GM21786 (cell line): ENCODE data around the gene MAP1B.

Experiments used
- ATAC-seq: cut with Tn5 transposase; IDR thresholded peaks from one replicate; pipeline ENCODE4 v1.9.1; 2021; ENCODE audit not compliant: unreplicated experiment

The MAP1B gene

GRCh38 chr5:72187388-72188075 is 80.3 kb downstream of the MAP1B start:
- no peak for ATAC-seq

GRCh38 chr5:72188166-72188565 is 80.9 kb downstream of the MAP1B start:
- ATAC-seq, result no peak

DNA sequence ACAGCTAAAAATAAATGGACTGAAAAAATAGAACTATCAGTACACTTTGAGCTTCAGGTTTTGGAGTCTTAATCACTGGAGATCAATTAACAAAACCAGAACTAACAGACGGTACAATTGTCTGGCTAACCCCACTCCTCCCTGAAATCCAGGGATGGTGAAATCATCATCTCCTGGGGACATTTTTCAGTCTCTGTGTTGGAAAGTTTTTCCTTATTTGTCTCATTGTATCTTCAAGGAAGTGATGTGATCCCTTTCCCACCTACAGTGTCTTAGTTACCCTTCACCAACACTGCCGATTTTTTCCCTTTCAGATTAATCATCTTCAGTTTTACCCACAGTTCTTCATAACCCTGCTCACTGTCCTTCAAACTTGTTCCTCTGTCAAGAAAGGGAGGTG is 81.9 kb downstream of the MAP1B start:
- no peak for ATAC-seq

GRCh38 chr5:72191404-72191803 is 84.1 kb downstream of the MAP1B start:
- ATAC-seq, result no peak

DNA sequence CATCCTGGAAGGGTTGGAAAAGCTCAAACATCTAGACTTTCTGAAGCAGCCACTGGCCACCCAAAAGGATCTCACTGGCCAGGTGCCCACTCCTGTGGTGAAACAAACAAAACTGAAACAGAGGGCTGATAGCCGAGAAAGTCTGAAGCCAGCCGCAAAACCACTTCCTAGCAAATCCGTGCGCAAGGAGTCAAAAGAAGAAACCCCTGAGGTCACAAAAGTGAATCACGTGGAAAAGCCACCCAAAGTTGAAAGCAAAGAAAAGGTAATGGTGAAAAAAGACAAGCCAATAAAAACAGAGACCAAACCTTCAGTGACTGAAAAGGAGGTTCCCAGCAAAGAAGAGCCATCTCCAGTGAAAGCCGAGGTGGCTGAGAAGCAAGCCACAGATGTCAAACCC is 87.6 kb downstream of the MAP1B start:
- ATAC-seq, result peak; percentile 92

GRCh38 chr5:72195581-72195980 is 88.3 kb downstream of the MAP1B start:
- no peak for ATAC-seq

DNA sequence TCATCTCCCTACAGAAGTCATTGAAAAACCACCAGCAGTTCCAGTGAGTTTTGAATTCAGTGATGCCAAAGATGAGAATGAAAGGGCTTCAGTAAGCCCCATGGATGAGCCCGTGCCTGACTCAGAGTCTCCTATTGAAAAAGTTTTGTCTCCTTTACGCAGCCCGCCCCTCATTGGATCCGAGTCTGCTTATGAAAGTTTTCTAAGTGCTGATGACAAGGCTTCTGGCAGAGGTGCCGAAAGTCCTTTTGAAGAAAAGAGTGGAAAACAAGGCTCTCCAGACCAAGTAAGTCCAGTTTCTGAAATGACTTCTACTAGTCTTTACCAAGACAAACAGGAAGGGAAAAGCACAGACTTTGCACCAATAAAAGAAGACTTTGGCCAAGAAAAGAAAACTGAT is 90.1 kb downstream of the MAP1B start:
- no peak for ATAC-seq

DNA sequence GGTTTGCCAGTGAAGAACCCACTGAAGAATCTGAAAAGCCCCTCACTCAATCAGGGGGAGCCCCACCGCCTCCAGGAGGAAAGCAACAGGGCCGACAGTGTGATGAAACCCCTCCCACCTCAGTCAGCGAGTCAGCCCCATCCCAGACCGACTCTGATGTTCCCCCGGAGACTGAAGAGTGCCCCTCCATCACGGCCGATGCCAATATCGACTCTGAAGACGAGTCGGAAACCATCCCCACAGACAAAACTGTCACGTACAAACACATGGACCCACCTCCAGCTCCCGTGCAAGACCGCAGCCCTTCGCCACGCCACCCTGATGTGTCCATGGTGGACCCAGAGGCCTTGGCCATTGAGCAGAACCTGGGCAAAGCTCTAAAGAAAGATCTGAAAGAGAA is 92.4 kb downstream of the MAP1B start:
- ATAC-seq, result no peak

- ATAC-seq, result no peak
Observed at GRCh38 chr5:72202331-72202825, 95.1 kb downstream of the MAP1B start.

DNA sequence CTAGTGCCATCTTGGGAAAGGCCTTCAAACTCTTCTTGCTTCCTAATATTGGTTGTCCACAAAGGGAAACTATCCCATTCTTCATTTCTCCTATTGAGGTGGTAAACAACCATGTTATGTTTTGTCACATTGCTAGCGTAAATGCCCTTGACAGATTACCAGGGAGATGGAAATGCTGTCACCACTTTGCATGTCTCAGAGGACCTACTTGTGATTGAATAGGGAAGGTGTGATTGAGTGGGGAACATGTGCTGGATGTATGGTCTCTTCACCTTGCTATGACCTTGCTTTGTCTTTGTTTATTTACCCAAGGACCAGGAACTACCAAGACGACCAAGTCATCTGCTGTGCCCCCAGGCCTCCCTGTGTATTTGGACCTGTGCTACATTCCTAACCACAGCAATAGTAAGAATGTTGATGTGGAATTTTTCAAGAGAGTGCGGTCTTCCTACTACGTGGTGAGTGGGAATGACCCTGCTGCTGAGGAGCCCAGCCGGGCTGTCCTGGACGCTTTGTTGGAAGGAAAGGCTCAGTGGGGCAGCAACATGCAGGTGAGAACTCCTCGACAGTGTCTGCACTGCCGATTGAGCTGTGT is 96.1 kb downstream of the MAP1B start:
- ATAC-seq, result no peak

- no peak for ATAC-seq
Observed at GRCh38 chr5:72204946-72205345, 97.7 kb downstream of the MAP1B start.

DNA sequence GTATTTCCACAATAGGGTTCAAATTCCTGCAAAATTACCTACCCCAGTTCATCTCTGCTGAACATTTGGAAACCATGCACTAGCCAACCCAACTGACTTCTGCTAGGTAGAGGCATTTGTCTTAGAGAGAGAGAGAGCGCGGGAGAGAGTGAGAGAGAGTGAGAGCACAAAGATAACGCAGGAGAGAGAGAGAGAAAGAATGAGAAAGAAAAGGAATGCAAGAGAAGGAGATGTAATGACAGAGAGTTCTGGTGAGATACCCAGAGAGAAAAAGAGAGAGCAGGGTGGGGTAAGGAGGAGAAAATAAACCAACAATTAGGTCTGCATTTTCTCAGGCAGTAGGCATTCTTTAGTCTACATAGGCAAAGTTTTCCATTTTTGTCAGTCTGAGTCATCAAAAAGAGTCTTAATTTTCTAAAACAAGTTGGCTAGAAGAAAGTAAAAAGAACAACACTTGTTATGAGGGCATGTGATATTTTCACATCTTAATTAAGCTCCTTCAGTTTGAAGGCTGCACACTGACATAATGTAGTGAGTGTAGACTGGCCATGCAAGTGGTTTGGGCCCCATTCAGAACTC is 98.2 kb downstream of the MAP1B start:
- ATAC-seq, result no peak

- no peak for ATAC-seq
Observed at GRCh38 chr5:72206160-72206559, 98.9 kb downstream of the MAP1B start.

DNA sequence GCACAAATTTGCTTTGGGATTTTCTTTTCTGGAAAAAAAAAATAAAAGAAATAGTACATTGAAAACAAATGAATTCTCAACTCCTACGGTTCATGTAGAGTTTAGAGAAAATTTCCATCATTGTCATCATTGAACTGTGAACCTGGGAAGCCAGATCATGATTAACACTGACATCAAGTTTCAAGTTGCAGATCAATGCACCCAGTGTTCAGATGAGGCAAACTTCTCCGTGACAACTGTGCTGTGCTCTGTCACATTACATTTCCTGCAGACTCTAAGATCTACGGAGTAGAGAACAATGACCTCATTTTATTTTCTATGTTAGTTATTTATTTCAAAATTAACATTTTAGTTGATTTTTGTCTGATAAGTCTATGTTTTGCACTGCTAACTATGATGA is 99.7 kb downstream of the MAP1B start:
- no peak for ATAC-seq

- no peak for ATAC-seq
Observed at GRCh38 chr5:72208324-72208926, 101.2 kb downstream of the MAP1B start.

DNA sequence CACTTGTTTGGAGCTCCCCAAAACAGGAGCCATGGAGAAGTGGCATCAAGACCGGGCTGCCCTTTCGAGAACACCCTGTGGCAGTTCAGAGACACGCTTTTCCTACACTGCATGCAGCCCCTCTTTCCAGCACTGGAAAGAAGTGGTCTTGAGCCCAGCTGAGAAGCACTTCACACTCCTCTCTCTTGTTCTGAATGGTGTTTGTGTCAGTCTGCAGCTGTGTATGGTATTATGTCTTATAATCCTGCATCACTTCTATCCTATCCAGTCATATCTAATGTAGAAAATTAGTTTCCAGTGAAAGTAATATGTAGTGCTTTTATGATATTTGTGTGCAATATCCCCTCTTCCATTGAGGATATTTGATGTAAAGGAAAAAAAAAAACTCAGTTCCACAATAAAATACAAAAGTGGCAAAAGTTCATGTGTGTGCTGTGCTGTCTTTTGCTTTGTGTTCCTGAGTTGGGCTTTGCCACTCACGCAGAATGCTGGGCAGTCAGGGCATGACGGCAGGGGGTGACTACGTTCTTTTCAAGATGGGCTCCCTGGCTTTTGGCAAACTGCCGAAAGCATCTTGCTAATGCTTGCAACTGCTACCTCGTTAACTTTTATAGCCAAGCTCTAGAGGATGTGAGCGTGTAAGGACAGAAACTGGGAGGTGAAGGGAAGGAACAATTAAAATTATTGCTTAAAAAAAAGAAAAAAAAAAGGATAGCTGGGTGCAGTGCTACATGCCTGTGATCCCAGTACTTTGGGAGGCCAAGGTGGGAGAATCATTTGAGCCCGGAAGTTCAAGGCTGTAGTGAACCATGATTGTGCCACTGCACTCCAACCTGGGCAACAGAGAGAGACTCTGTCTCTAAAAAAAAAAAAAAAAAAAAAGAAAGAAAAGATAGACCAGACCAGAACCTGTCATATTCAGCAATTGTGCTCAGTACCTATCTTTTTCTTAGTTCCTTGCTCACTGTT is 102.2 kb downstream of the MAP1B start:
- no peak for ATAC-seq

DNA sequence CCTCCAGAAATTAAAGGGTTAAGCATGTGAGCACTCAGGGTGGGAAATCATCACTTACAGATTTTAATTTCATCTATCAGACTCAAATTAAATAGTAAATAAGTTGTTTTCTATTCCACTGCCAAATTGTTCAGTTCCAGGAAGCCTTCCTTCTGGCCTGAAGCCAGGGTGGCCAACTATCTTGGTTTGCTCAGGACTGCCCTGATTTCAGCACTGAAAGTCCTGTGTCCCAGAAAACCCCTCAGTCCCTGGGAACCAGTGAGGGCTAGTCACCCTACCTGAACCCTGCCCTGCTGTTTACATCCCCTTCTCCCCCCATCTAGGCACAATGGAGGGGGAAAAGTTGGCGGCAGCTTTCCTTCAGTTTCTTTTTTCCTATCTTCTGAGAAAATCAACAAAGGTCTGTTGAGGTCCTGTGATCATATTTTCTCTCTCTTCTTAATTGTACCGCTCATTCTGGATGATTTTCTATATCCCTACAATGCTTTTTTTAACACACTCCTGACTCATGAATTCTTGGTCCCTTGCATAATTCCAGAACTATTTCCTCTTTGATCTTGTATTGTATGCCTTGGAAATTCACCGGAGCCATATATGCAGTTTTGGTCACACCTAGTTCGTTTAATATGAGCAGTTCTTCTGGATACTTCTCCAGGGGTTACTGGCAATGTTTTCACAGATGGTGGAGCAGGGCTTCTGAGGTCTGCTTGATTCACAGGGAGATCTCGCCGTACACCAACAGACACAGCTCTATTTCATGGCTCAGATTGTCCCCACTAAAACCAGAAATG is 103.8 kb downstream of the MAP1B start:
- no peak for ATAC-seq

DNA sequence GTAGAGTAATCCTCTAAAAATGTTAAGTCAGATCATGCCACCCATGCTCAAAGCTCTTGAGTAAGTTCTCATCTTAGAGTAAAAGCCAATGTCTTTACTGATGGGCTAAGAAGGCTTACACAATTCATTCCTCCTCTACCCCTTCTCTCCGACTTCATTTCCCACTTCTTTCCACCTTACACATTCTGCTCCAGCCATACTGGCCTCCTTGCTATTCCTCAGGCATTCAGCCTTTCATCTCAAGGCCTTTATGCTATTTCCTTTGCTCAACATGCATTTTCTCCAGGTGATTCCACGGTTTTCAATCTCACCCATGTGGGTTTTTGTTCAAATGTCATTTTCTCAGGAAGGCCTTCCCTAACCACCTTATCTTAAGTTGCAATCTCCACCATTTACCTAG is 104.9 kb downstream of the MAP1B start:
- no peak for ATAC-seq

DNA sequence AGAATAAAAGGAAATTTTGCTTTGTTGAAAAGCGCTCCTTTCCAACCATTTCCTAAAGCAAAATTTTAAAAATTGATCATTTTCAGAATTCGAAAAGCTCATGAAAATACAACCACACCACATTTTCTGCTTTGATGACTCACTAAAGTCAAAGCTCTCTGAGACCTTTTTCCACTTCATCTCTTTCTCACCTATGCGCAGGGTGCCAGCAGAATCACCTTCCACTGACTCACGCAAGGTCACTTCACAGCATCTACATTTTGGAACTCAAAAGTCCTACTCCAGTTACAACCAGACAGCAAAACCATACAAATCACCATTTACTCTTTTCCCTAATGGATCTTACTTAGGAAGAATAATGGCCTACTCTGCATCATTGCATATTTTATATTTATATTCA is 106.2 kb downstream of the MAP1B start:
- no peak for ATAC-seq

GRCh38 chr5:72214168-72214567 is 106.9 kb downstream of the MAP1B start:
- ATAC-seq, result no peak
